A549 (cell line): ENCODE measurements around the gene PRDX2. TPM values are rescaled to one million over a fixed set of nuclear protein-coding genes. Genes with fewer than 3 reads are reported as not detected.

Experiments
- ATAC-seq, 2 experiments: fragments of 200-7000 bp in 1 of 2; fragments of >200 bp in 1 of 2; cut with Nextera tagmentation in 1 of 2; cut with Tn5 transposase in 1 of 2; 3 replicates each; pipeline versions ENCODE4 v1.8.0 to v1.9.1; 2018 to 2020; ENCODE audit warnings: mild to moderate bottlenecking in 1 of 2, moderate library complexity in 1 of 2
- CTCF ChIA-PET: fragments of 300-600 bp; sonication (Branson Sonifier 250); formaldehyde crosslinking; extraction: SDS; loops from one replicate; lab custom pipeline; 2021; ENCODE audit warnings: antibody characterized with exemption, inconsistent platforms; lab: Yijun Ruan, JAX
- POLR2A ChIA-PET: fragments of 350-600 bp; formaldehyde crosslinking; extraction: SDS; loops from one replicate; lab custom pipeline; 2021; ENCODE audit warnings: antibody characterized with exemption, inconsistent platforms; lab: Yijun Ruan, JAX
- DNase-seq, 2 experiments: peaks; one replicate each; pipeline versions ENCODE4 v3.0.0 to v3.0.0-alpha.2; 2011 to 2016; ENCODE audit warnings: low read depth in 1 of 2, low spot score in 1 of 2
- FAIRE-seq: peaks from 2 replicates; lab custom pipeline; 2011; peaks lifted over from hg19 to GRCh38; lab: Jason Lieb, UNC
- H3K27ac ChIP-seq, 2 experiments: fragments of >200 bp; sonication (Bioruptor Twin); formaldehyde crosslinking; 3 replicates each; pipeline ENCODE4 v1.5.1; 2016 to 2017
- H3K4me1 ChIP-seq: fragments of >200 bp; sonication (Bioruptor Twin); formaldehyde crosslinking; 3 replicates; pipeline ENCODE4 v1.6.1; 2016
- H3K4me2 ChIP-seq: fragments of >200 bp; sonication (Bioruptor Twin); formaldehyde crosslinking; 3 replicates; pipeline ENCODE4 v1.6.1; 2016
- H3K4me3 ChIP-seq: fragments of >200 bp; sonication (Bioruptor Twin); formaldehyde crosslinking; 3 replicates; pipeline ENCODE4 v1.5.1; 2016
- H3K9me3 ChIP-seq: fragments of >200 bp; sonication (Bioruptor Twin); formaldehyde crosslinking; 3 replicates; pipeline ENCODE4 v1.6.1; 2016
- CHD2 ChIP-seq: fragments of 150-350 bp; IDR thresholded peaks from 2 replicates; pipeline ENCODE4 v1.6.1; 2014; ENCODE audit warnings: low read length; ENCODE audit not compliant: partially characterized antibody
- EHMT2 ChIP-seq: fragments of 200-600 bp; sonication (generic); IDR thresholded peaks from 2 replicates; pipeline ENCODE4 v1.6.1; 2016; ENCODE audit warnings: antibody characterized with exemption, low read depth, mild to moderate bottlenecking, moderate library complexity
- EP300 ChIP-seq, 2 experiments: fragments of >200 bp; sonication (Bioruptor Twin); formaldehyde crosslinking; IDR thresholded peaks; 2 replicates in 1 of 2; 3 replicates in 1 of 2; pipeline ENCODE4 v1.6.1; 2016 to 2017
- FOSB ChIP-seq: fragments of 250-450 bp; sonication (Bioruptor Pico); IDR thresholded peaks from 2 replicates; pipeline ENCODE4 v1.5.0; 2020; ENCODE audit warnings: mild to moderate bottlenecking, moderate library complexity
- FOSL2 ChIP-seq, 2 experiments: fragments of 450-650 bp in 1 of 2; fragments of >200 bp in 1 of 2; sonication (Bioruptor Twin) in 1 of 2; formaldehyde crosslinking; IDR thresholded peaks; 2 replicates each; pipeline versions ENCODE4 v1.5.0 to v1.6.1; 2016 to 2020; ENCODE audit warnings: mild to moderate bottlenecking in 1 of 2, moderate library complexity in 1 of 2
- GATA3 ChIP-seq: IDR thresholded peaks from 2 replicates; pipeline ENCODE4 v1.6.1; 2012; ENCODE audit warnings: borderline replicate concordance
- HOXA7 ChIP-seq: fragments of 250-450 bp; sonication (Bioruptor Pico); IDR thresholded peaks from 2 replicates; pipeline ENCODE4 v1.5.0; 2020; ENCODE audit warnings: mild to moderate bottlenecking, moderate library complexity
- HOXB13 ChIP-seq: fragments of 250-450 bp; sonication (Bioruptor Pico); IDR thresholded peaks from 2 replicates; pipeline ENCODE4 v1.5.0; 2020; ENCODE audit warnings: low read depth, mild to moderate bottlenecking, moderate library complexity
- HOXB5 ChIP-seq: fragments of 250-450 bp; sonication (Bioruptor Pico); IDR thresholded peaks from 2 replicates; pipeline ENCODE4 v1.5.0; 2020; ENCODE audit warnings: mild to moderate bottlenecking, moderate library complexity
- JUNB ChIP-seq: fragments of >200 bp; sonication (Bioruptor Twin); formaldehyde crosslinking; IDR thresholded peaks from 2 replicates; pipeline ENCODE4 v1.6.1; 2016
- KDM5A ChIP-seq: fragments of 200-600 bp; sonication (generic); IDR thresholded peaks from 2 replicates; pipeline ENCODE4 v1.6.1; 2016; ENCODE audit warnings: antibody characterized with exemption, mild to moderate bottlenecking
- NFE2L2 ChIP-seq: fragments of 150-350 bp; conservative IDR thresholded peaks from 2 replicates; pipeline ENCODE4 v1.6.1; 2014; ENCODE audit warnings: low read length
- NPAS2 ChIP-seq: fragments of 250-450 bp; sonication (Bioruptor Pico); IDR thresholded peaks from 2 replicates; pipeline ENCODE4 v1.8.0; 2022; ENCODE audit warnings: mild to moderate bottlenecking, moderate library complexity, borderline replicate concordance
- POLR2AphosphoS2 ChIP-seq: conservative IDR thresholded peaks from 2 replicates; pipeline ENCODE4 v1.6.1; 2012; ENCODE audit warnings: low read length, improper control_type of control experiment, inconsistent platforms
- RFX5 ChIP-seq: fragments of 450-650 bp; IDR thresholded peaks from 2 replicates; pipeline ENCODE4 v1.7.1; 2014; ENCODE audit warnings: antibody characterized with exemption, mild to moderate bottlenecking, moderate library complexity
- TFCP2L1 ChIP-seq: fragments of 250-450 bp; sonication (Bioruptor Pico); IDR thresholded peaks from 2 replicates; pipeline ENCODE4 v1.5.0; 2021; ENCODE audit warnings: mild to moderate bottlenecking
- ZSCAN20 ChIP-seq: fragments of 250-450 bp; sonication (Bioruptor Pico); IDR thresholded peaks from 2 replicates; pipeline ENCODE4 v1.8.0; 2022; ENCODE audit warnings: mild to moderate bottlenecking, moderate library complexity
- WGBS: methylation state at CpG from one replicate; pipeline ENCODE4 v1.1.6; 2017; ENCODE audit errors: missing lambda C conversion rate; 5-methylcytosine and 5-hydroxymethylcytosine counted together
- polyA plus RNA-seq, 4 experiments: library from polyadenylated mRNA; depleted of rRNA in 3 of 4; stranded (reverse); fragments of >200 nt; fragmentation: RNase III in 1 of 4; extraction: RNeasy Plus Mini Kit Qiagen cat#74134 plus additional on column Dnase treatment in 1 of 4; gene quantifications; 2 replicates in 3 of 4; 3 replicates in 1 of 4; pipeline ENCODE4 v1.2.3, GENCODE V29; 2011 to 2017
- TF ChIP-seq, protein P1 (sequence below): IDR thresholded peaks from 2 replicates; pipeline ENCODE4 v1.6.1; 2012
- TF ChIP-seq, protein P2 (sequence below): fragments of 250-450 bp; sonication (Bioruptor Pico); IDR thresholded peaks from 2 replicates; pipeline ENCODE4 v1.5.0; 2021; ENCODE audit warnings: mild to moderate bottlenecking, moderate library complexity, borderline replicate concordance
- TF ChIP-seq, protein P3 (sequence below): fragments of 450-650 bp; IDR thresholded peaks from 2 replicates; pipeline ENCODE4 v1.6.1; 2014; ENCODE audit warnings: antibody characterized with exemption
- TF ChIP-seq, protein P4 (sequence below): fragments of >200 bp; sonication (Bioruptor Twin); formaldehyde crosslinking; IDR thresholded peaks from 3 replicates; pipeline ENCODE4 v1.5.1; 2016

The PRDX2 gene
- polyA plus RNA-seq, 2 of the 4 experiments (the other 2 are of a cell fraction): 0.57 to 0.84 TPM

DNA sequence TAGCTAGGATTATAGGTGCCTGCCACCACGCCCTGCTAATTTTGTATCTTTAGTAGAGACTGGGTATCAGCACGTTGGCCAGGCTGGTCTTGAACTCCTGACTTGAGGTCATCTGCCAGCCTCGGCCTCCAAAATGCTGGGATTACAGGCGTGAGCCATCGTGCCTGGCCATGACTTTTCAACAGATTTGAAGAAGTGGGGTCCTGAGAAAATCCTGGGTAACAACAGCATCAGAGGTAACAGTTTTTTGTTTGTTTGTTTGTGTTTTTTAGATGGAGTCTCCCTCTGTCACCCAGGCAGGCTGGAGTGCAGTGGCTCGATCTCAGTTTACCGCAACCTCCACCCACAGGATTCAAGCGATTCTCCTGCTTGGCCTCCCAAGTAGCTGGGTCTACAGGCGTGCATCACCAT is 6.6 kb downstream of the PRDX2 start:
- H3K4me3 ChIP-seq: no peak overlapping the region
- peak in 1 of 2 experiments; percentile 54 for DNase-seq
- ChIA-PET CTCF (interaction anchor here (0.9 to 17.4 kb wide), 16 partner anchors 8 to 118 kb away, joined by 4 to 901 read pairs (median 15); partner anchors contain the start of genes GET3, HOOK2, MAST1 and RNASEH2A), POLR2A (interaction anchor here (0.7 to 6.5 kb wide), 4 partner anchors 17 to 67 kb away, joined by 3 to 122 read pairs (median 4); no protein-coding TSS in a partner anchor)
- ATAC-seq: no peak
- TF ChIP-seq, protein P1, sequence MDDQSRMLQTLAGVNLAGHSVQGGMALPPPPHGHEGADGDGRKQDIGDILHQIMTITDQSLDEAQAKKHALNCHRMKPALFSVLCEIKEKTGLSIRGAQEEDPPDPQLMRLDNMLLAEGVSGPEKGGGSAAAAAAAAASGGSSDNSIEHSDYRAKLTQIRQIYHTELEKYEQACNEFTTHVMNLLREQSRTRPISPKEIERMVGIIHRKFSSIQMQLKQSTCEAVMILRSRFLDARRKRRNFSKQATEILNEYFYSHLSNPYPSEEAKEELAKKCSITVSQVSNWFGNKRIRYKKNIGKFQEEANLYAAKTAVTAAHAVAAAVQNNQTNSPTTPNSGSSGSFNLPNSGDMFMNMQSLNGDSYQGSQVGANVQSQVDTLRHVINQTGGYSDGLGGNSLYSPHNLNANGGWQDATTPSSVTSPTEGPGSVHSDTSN: 0 out of 2 replicates have a peak, but pooled peaks have one; percentile 8
- no peak for TF ChIP-seq NFE2L2
- peaks cover 29% of the 10 kb centered on the region for H3K4me1 ChIP-seq
- no peak for FAIRE-seq
- H3K27ac ChIP-seq: peak overlapping the region; percentile 96 to 99
- 93% methylated on average over 9 of the region's 9 CpGs for WGBS
- peak overlapping the region; percentile 86; the same call in 2 of the 3 replicates for H3K4me2 ChIP-seq
- no peaks in the 10 kb centered on the region for H3K9me3 ChIP-seq

DNA sequence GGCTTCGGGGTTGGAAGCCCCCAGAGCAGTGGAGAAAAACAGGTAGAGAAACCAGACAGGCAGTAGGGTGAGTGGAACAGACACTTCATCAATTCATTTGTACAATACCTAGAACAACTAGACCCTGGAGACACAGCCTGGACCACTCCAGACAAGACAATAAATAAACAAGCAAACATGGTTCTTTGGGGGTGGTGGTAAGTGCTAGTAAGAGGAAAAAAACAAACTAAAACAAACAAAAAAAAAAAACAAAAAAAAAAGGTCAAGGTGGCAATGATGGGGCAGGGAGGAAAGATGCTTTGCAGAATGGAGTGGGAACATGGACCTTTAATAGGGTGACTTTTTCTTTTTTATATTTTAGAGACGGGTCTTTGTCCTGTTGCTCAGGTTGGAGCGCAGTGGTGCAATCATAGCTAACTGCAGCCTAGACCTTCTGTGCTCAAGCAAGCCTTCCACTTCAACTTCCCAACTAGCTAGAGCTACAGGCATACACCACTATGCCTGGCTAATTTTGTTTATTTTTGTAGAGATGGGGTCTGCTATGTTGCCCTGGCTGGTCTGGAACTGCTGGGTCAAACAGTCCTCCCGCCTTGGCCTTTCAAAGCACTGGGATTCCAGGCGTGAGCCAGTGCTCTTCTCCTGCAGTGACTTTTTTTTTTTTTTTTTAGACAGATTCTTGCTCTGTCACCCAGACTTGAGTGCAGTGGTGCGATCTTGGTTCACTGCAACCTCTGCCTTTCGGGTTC is 7.2 kb downstream of the PRDX2 start:
- Histone ChIP-seq H3K4me2 (peak overlapping the region; percentile 86), H3K27ac (peak overlapping the region; percentile 96 to 99), H3K4me3 (peak overlapping the region; percentile 92), H3K4me1 (peaks cover 29% of the 10 kb centered on the region), H3K9me3 (no peaks in the 10 kb centered on the region)
- ChIA-PET POLR2A (interaction anchor here (0.7 to 6.5 kb wide), 4 partner anchors 17 to 67 kb away, joined by 4 to 122 read pairs (median 18); no protein-coding TSS in a partner anchor), CTCF (interaction anchor here (0.6 to 17.4 kb wide), 9 partner anchors 11 to 118 kb away, joined by 4 to 901 read pairs (median 18); partner anchors contain the start of genes GET3, HOOK2 and RNASEH2A)
- ATAC-seq (no peak), FAIRE-seq (no peak), DNase-seq (peak in 1 of 2 experiments; percentile 66)
- no peak for TF ChIP-seq HOXB5 (CRISPR knock-in tag)
- peak; percentile 86 for TF ChIP-seq TFCP2L1 (CRISPR knock-in tag)
- WGBS: 69% methylated on average over 7 of the region's 7 CpGs

DNA sequence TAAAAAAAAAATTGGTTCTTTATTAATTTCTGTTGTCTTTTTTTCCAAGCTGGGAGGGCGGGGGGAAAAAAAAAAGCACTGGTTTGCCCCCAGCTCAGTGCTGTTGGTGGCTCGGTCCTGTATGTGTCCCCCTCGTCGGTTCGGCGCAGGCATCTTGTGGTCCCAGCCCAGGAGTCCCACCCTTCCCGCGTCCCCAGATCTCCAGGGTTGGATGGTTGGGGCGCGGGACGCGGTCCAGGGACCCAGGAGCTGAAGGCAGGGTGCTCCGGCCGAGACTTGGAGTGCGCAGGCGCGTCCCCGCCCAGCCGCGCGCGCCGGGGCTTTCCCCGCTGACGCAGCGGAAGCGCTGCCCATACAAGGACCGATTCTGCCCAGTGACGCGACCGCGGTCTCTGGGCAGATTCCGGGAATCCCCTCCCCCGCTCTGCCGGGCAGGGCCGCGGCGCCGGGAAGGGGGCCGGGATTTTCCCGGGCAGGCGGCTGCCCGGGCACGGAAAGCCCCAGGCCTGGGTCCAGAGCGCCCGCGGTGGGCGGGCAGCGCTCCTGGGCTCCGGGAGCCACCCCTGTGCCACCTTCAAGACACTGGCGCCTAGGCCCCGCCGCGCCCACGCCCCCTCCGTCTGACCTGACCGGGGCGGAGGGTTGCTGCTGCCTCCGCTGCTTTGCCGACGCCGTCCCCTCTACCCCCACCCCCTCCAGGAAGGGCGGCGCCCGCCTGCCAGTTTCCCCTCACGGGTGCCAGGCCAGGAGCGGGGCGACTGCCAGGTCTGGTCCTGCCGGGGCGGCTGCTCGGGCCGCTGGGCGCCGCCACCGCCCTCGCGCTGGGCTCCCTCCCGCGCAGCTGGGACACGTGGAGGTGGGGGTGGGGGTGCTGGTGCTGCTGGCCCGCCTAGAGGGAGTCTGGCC is 8.1 kb downstream of the PRDX2 start:
- Histone ChIP-seq H3K4me3 (peak overlapping the region; percentile 92), H3K4me2 (peak overlapping the region; percentile 86), H3K4me1 (peaks cover 35% of the 10 kb centered on the region), H3K27ac (peak overlapping the region; percentile 96 to 99), H3K9me3 (no peaks in the 10 kb centered on the region)
- ATAC-seq: peak; percentile 16 to 23; a peak in 5 of 6 replicates
- CTCF ChIA-PET: interaction anchor here (0.6 to 17.4 kb wide), 6 partner anchors 11 to 65 kb away, joined by 4 to 901 read pairs (median 18); partner anchors contain the start of genes HOOK2 and RNASEH2A
- FAIRE-seq: no peak
- DNase-seq: peak; percentile 78 to 88
- under 1% methylated on average over 14 of the region's 81 CpGs for WGBS
- POLR2A ChIA-PET: interaction anchor here (1.5 to 6.5 kb wide), 4 partner anchors 11 to 56 kb away, joined by 3 to 122 read pairs (median 30); partner anchors contain the start of gene GET3
- TF ChIP-seq NPAS2 (CRISPR knock-in tag) (no peak), HOXB13 (CRISPR knock-in tag) (no peak), EHMT2 (no peak), HOXA7 (CRISPR knock-in tag) (peak; percentile 99), GATA3 (peak; percentile 26; the same call in 1 of the 2 replicates), FOSL2 (IDR thresholded peaks at IDR 0.05) (no peak), FOSL2 (CRISPR knock-in tag; IDR thresholded peaks at IDR 0.05) (peak; percentile 50), KDM5A (no peak), FOSB (peak; percentile 97), CHD2 (peak; percentile 72), EP300 (IDR thresholded peaks at IDR 0.05) (0 out of 5 replicates have a peak, but pooled peaks of 1 of the 2 experiments have one; percentile 6), POLR2AphosphoS2 (peak; percentile 99), RFX5 (peak; percentile 87), ZSCAN20 (CRISPR knock-in tag) (no peak), JUNB (no peak)
- TF ChIP-seq, protein P2, sequence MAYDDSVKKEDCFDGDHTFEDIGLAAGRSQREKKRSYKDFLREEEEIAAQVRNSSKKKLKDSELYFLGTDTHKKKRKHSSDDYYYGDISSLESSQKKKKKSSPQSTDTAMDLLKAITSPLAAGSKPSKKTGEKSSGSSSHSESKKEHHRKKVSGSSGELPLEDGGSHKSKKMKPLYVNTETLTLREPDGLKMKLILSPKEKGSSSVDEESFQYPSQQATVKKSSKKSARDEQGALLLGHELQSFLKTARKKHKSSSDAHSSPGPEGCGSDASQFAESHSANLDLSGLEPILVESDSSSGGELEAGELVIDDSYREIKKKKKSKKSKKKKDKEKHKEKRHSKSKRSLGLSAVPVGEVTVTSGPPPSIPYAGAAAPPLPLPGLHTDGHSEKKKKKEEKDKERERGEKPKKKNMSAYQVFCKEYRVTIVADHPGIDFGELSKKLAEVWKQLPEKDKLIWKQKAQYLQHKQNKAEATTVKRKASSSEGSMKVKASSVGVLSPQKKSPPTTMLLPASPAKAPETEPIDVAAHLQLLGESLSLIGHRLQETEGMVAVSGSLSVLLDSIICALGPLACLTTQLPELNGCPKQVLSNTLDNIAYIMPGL (CRISPR knock-in tag): peak; percentile 97
- TF ChIP-seq, protein P3, sequence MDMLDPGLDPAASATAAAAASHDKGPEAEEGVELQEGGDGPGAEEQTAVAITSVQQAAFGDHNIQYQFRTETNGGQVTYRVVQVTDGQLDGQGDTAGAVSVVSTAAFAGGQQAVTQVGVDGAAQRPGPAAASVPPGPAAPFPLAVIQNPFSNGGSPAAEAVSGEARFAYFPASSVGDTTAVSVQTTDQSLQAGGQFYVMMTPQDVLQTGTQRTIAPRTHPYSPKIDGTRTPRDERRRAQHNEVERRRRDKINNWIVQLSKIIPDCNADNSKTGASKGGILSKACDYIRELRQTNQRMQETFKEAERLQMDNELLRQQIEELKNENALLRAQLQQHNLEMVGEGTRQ: no peak
- TF ChIP-seq, protein P4, sequence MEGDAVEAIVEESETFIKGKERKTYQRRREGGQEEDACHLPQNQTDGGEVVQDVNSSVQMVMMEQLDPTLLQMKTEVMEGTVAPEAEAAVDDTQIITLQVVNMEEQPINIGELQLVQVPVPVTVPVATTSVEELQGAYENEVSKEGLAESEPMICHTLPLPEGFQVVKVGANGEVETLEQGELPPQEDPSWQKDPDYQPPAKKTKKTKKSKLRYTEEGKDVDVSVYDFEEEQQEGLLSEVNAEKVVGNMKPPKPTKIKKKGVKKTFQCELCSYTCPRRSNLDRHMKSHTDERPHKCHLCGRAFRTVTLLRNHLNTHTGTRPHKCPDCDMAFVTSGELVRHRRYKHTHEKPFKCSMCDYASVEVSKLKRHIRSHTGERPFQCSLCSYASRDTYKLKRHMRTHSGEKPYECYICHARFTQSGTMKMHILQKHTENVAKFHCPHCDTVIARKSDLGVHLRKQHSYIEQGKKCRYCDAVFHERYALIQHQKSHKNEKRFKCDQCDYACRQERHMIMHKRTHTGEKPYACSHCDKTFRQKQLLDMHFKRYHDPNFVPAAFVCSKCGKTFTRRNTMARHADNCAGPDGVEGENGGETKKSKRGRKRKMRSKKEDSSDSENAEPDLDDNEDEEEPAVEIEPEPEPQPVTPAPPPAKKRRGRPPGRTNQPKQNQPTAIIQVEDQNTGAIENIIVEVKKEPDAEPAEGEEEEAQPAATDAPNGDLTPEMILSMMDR: no peak
- TF ChIP-seq, protein P1: peak; percentile 79
